ENCODE data around the gene KCNMA1.
"Not testable (repeated sequence)": the region's sequence is repeated elsewhere in the genome, so short reads cannot be mapped to it uniquely, and the experiment has no call there.

The KCNMA1 gene

GRCh38 chr10:77529050-77529576 lies 108.5 kb downstream of the KCNMA1 start:
- H3K27me3 ChIP-seq (replicated peaks; ENCODE audit: control insufficient read depth, insufficient read depth, low read length, poor library complexity, severe bottlenecking) = no peaks in the 10 kb centered on the region
- no peaks in the 10 kb centered on the region for H3K4me1 ChIP-seq (ENCODE audit: control insufficient read depth, insufficient read depth, low read length, poor library complexity, severe bottlenecking)
- no peak overlapping the region for H3K27ac ChIP-seq (ENCODE audit: insufficient read depth, low read length, poor library complexity, severe bottlenecking)
- no peak overlapping the region for H3K4me3 ChIP-seq (ENCODE audit: insufficient read depth, low read depth, low read length, poor library complexity, severe bottlenecking)
- no peaks in the 10 kb centered on the region for H3K9me3 ChIP-seq (ENCODE audit: control insufficient read depth, low read length)
- no peak for DNase-seq
- H3K36me3 ChIP-seq (ENCODE audit: control insufficient read depth, insufficient read depth, low read length) = no peaks in the 10 kb centered on the region

- Histone ChIP-seq H3K27me3 (replicated peaks; ENCODE audit: control insufficient read depth, insufficient read depth, low read length, poor library complexity, severe bottlenecking) (no peaks in the 10 kb centered on the region), H3K4me1 (ENCODE audit: control insufficient read depth, insufficient read depth, low read length, poor library complexity, severe bottlenecking) (no peaks in the 10 kb centered on the region), H3K27ac (ENCODE audit: insufficient read depth, low read length, poor library complexity, severe bottlenecking) (no peak overlapping the region), H3K36me3 (ENCODE audit: control insufficient read depth, insufficient read depth, low read length) (no peaks in the 10 kb centered on the region), H3K9me3 (ENCODE audit: control insufficient read depth, low read length) (no peaks in the 10 kb centered on the region), H3K4me3 (ENCODE audit: insufficient read depth, low read depth, low read length, poor library complexity, severe bottlenecking) (no peak overlapping the region)
- DNase-seq = no peak
Observed at GRCh38 chr10:77527839-77528238, 109.8 kb downstream of the KCNMA1 start.

DNA sequence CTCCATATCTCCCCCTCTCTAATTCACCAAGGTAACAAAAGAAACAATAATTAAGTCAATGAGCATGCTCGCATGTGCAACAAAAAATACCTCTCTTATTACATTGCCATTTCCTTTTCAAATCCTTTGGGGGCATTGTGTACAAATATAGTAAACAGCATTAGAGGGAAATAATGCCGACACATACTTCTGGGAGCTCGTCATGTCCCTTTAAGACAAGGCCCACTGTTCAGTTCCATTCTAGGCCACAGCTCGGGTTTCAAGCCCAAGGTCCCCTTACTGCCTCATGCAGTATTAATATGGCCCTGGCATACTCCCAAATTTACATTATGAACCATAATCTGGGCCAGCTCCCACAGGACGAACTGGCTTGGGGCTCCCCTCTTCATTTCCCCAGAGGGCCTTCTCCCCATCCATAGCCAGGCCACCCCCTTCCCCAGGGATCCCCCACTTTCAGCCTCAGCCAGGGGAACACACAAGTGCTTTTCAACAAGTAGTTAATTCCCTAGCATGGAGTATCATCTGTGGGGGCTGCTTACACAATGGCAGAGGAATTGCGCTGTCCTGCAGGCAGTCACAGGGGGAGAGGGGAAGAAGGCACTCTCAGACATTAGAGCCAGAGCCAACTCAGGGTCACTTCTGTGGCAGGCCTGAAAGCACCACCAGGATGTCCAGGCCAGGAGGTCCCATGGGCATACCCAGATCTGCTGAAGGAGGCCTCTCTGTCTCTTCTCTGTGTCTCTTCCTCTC lies 110.6 kb downstream of the KCNMA1 start:
- H3K4me3 ChIP-seq (ENCODE audit: insufficient read depth, low read depth, low read length, poor library complexity, severe bottlenecking) = no peak overlapping the region
- H3K4me1 ChIP-seq (ENCODE audit: control insufficient read depth, insufficient read depth, low read length, poor library complexity, severe bottlenecking) = no peaks in the 10 kb centered on the region
- DNase-seq = no peak
- H3K27ac ChIP-seq (ENCODE audit: insufficient read depth, low read length, poor library complexity, severe bottlenecking) = no peak overlapping the region
- H3K27me3 ChIP-seq (replicated peaks; ENCODE audit: control insufficient read depth, insufficient read depth, low read length, poor library complexity, severe bottlenecking) = no peaks in the 10 kb centered on the region
- no peaks in the 10 kb centered on the region for H3K9me3 ChIP-seq (ENCODE audit: control insufficient read depth, low read length)
- no peaks in the 10 kb centered on the region for H3K36me3 ChIP-seq (ENCODE audit: control insufficient read depth, insufficient read depth, low read length)

DNA sequence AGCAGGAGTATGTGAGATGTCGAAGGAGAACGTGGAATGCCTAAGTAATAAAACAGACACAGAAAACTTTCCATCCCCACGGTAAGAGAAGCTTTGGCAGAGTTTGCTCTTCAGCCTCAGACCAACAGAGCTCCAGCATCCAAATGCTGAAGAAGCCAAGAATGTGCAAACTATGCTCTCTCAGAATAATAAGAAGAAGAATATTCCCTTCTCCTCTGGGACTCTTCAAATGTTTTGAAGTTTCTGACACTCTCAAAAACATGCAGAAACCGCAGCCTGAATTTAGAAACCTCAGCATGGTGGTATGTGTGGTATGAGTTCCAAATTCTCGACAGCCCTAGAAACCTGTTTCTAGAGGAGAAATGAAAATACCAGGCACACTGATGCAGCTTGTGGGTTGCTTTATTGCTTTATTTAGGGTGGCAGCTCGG lies 113.3 kb downstream of the KCNMA1 start:
- no peak for DNase-seq

GRCh38 chr10:77522268-77522809 lies 115.3 kb downstream of the KCNMA1 start:
- Histone ChIP-seq H3K4me1 (ENCODE audit: control insufficient read depth, insufficient read depth, low read length, poor library complexity, severe bottlenecking) (no peaks in the 10 kb centered on the region), H3K36me3 (ENCODE audit: control insufficient read depth, insufficient read depth, low read length) (no peaks in the 10 kb centered on the region)

More for the DNA sequence above, 113.3 kb downstream of the KCNMA1 start:
- no peaks in the 10 kb centered on the region for H3K36me3 ChIP-seq (ENCODE audit: control insufficient read depth, insufficient read depth, low read length)
- no peaks in the 10 kb centered on the region for H3K9me3 ChIP-seq (ENCODE audit: control insufficient read depth, low read length)
- H3K4me3 ChIP-seq (ENCODE audit: insufficient read depth, low read depth, low read length, poor library complexity, severe bottlenecking) = no peak overlapping the region
- H3K27ac ChIP-seq (ENCODE audit: insufficient read depth, low read length, poor library complexity, severe bottlenecking) = no peak overlapping the region
- H3K27me3 ChIP-seq (replicated peaks; ENCODE audit: control insufficient read depth, insufficient read depth, low read length, poor library complexity, severe bottlenecking) = no peaks in the 10 kb centered on the region
- no peaks in the 10 kb centered on the region for H3K4me1 ChIP-seq (ENCODE audit: control insufficient read depth, insufficient read depth, low read length, poor library complexity, severe bottlenecking)

DNA sequence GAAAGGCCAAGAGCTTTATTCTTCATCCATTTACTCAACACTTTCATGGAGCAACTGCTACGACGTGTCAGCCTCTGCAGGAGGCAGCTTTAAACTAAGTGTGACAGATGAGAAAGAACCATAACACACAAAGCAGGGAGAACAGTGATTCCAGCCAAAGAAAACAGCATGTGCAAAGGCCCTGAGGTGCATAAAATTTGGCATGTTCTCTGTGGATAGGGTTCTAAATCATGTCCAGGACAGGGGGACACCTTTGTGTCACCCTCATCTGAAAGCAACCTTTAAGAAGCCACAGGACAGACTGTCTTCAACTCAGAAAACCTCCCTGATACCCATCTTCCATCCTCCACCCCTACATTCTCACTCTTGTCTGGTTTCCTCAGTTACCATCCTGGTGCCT lies 116.6 kb downstream of the KCNMA1 start:
- Histone ChIP-seq H3K4me1 (ENCODE audit: control insufficient read depth, insufficient read depth, low read length, poor library complexity, severe bottlenecking) (no peaks in the 10 kb centered on the region), H3K4me3 (ENCODE audit: insufficient read depth, low read depth, low read length, poor library complexity, severe bottlenecking) (no peak overlapping the region), H3K27ac (ENCODE audit: insufficient read depth, low read length, poor library complexity, severe bottlenecking) (no peak overlapping the region), H3K9me3 (ENCODE audit: control insufficient read depth, low read length) (no peaks in the 10 kb centered on the region), H3K27me3 (replicated peaks; ENCODE audit: control insufficient read depth, insufficient read depth, low read length, poor library complexity, severe bottlenecking) (no peaks in the 10 kb centered on the region), H3K36me3 (ENCODE audit: control insufficient read depth, insufficient read depth, low read length) (no peaks in the 10 kb centered on the region)
- no peak for DNase-seq

More at GRCh38 chr10:77522268-77522809, 115.3 kb downstream of the KCNMA1 start:
- no peak for DNase-seq
- Histone ChIP-seq H3K9me3 (ENCODE audit: control insufficient read depth, low read length) (no peaks in the 10 kb centered on the region), H3K4me3 (ENCODE audit: insufficient read depth, low read depth, low read length, poor library complexity, severe bottlenecking) (no peak overlapping the region), H3K27me3 (replicated peaks; ENCODE audit: control insufficient read depth, insufficient read depth, low read length, poor library complexity, severe bottlenecking) (no peaks in the 10 kb centered on the region), H3K27ac (ENCODE audit: insufficient read depth, low read length, poor library complexity, severe bottlenecking) (no peak overlapping the region)

DNA sequence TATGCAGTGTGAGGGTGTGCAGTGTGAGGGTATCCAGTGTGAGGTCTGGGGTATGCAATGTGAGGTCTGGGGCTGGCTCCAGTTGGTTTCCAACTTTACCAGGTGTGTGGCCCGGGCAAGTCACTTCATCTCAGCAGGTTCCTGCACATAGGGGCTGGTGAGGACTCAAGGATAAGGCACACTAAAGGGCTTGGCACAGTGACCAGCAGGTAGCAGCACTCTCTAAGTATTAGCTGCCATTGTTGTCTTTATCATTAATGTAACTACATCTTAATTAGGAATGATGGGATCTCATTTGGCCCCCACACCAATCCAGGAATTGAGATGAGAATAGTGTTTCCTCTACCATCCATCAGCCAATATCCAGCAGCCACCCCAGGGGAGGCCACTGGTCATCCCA lies 117.3 kb downstream of the KCNMA1 start:
- no peak for DNase-seq
- Histone ChIP-seq H3K4me1 (ENCODE audit: control insufficient read depth, insufficient read depth, low read length, poor library complexity, severe bottlenecking) (no peaks in the 10 kb centered on the region), H3K36me3 (ENCODE audit: control insufficient read depth, insufficient read depth, low read length) (no peaks in the 10 kb centered on the region), H3K9me3 (ENCODE audit: control insufficient read depth, low read length) (no peaks in the 10 kb centered on the region), H3K4me3 (ENCODE audit: insufficient read depth, low read depth, low read length, poor library complexity, severe bottlenecking) (no peak overlapping the region), H3K27ac (ENCODE audit: insufficient read depth, low read length, poor library complexity, severe bottlenecking) (no peak overlapping the region), H3K27me3 (replicated peaks; ENCODE audit: control insufficient read depth, insufficient read depth, low read length, poor library complexity, severe bottlenecking) (no peaks in the 10 kb centered on the region)

- H3K4me1 ChIP-seq (ENCODE audit: control insufficient read depth, insufficient read depth, low read length, poor library complexity, severe bottlenecking); H3K27ac ChIP-seq (ENCODE audit: insufficient read depth, low read length, poor library complexity, severe bottlenecking); H3K4me3 ChIP-seq (ENCODE audit: insufficient read depth, low read depth, low read length, poor library complexity, severe bottlenecking); DNase-seq; H3K36me3 ChIP-seq (ENCODE audit: control insufficient read depth, insufficient read depth, low read length); H3K9me3 ChIP-seq (ENCODE audit: control insufficient read depth, low read length); H3K27me3 ChIP-seq (replicated peaks; ENCODE audit: control insufficient read depth, insufficient read depth, low read length, poor library complexity, severe bottlenecking): not testable (repeated sequence)
Observed at GRCh38 chr10:77519791-77520190, 117.8 kb downstream of the KCNMA1 start.

- Histone ChIP-seq H3K27ac (ENCODE audit: insufficient read depth, low read length, poor library complexity, severe bottlenecking) (no peak overlapping the region), H3K4me3 (ENCODE audit: insufficient read depth, low read depth, low read length, poor library complexity, severe bottlenecking) (no peak overlapping the region), H3K36me3 (ENCODE audit: control insufficient read depth, insufficient read depth, low read length) (no peaks in the 10 kb centered on the region), H3K9me3 (ENCODE audit: control insufficient read depth, low read length) (no peaks in the 10 kb centered on the region), H3K27me3 (replicated peaks; ENCODE audit: control insufficient read depth, insufficient read depth, low read length, poor library complexity, severe bottlenecking) (no peaks in the 10 kb centered on the region), H3K4me1 (ENCODE audit: control insufficient read depth, insufficient read depth, low read length, poor library complexity, severe bottlenecking) (no peaks in the 10 kb centered on the region)
- DNase-seq = no peak
Observed at GRCh38 chr10:77518910-77519274, 118.7 kb downstream of the KCNMA1 start.

GRCh38 chr10:77518241-77518909 lies 119.2 kb downstream of the KCNMA1 start:
- Histone ChIP-seq H3K4me3 (ENCODE audit: insufficient read depth, low read depth, low read length, poor library complexity, severe bottlenecking) (no peak overlapping the region), H3K36me3 (ENCODE audit: control insufficient read depth, insufficient read depth, low read length) (no peaks in the 10 kb centered on the region), H3K4me1 (ENCODE audit: control insufficient read depth, insufficient read depth, low read length, poor library complexity, severe bottlenecking) (no peaks in the 10 kb centered on the region), H3K27ac (ENCODE audit: insufficient read depth, low read length, poor library complexity, severe bottlenecking) (no peak overlapping the region), H3K9me3 (ENCODE audit: control insufficient read depth, low read length) (no peaks in the 10 kb centered on the region), H3K27me3 (replicated peaks; ENCODE audit: control insufficient read depth, insufficient read depth, low read length, poor library complexity, severe bottlenecking) (no peaks in the 10 kb centered on the region)
- no peak for DNase-seq

Data from effector memory CD4-positive, alpha-beta T cell (primary cell).